NCI-H2081 (cell line): Measurements from ENCODE around the gene FAM114A2.
"Not testable (repeated sequence)": the region's sequence is repeated elsewhere in the genome, so short reads cannot be mapped to it uniquely, and the experiment has no call there.

Source experiments
- DNase-seq, 2 experiments: peaks; one replicate each; lab custom pipeline; 2025; lab: John Stamatoyannopoulos, UW

FAM114A2 gene

DNA sequence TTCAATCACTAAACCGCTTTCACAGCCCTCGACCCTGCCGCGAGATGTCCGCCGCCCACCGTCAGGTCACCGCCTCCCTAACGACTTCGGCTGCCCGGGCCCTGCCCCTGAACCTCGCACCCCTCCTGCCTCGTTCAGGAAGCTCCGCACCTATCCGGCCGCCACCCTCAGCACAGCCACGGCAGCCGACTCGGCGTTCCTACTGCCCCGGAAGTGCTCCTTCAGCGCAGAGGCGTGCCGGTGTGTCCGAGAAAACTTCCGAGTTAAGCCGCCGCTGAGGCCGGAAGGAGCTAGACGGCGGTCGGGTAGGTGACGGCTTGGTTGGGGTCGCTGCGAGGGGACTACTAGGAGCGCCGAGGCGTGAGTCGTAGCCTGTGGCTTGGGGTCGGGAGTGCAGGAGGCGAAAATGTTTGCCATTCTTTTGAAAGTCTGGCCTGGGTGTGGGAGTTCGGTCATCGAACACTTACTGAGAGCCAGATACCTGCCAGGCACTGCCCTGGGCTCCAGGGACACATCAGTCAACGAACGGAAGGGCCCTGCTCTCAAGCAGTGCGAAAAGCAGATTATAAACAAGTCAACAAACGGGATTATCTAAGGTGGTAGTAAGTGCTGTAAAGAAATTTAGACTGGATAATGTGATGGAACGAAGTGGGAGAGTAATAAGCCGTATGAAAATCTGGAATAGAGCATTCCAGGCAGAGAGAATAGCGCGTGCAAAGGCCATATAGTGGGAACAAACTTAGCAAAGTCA, at the start of gene FAM114A2, which contains the start of gene MFAP3:
FAM114A2 (minus strand) TSS at position 204 of the 751 bp plus-strand sequence. CDS start 3,957 bp downstream, outside the sequence.
MFAP3 (plus strand) TSS at position 261 of the 751 bp plus-strand sequence. CDS start 10,756 bp downstream, outside the sequence.
- peak; percentile 88 to 92 for DNase-seq

DNA sequence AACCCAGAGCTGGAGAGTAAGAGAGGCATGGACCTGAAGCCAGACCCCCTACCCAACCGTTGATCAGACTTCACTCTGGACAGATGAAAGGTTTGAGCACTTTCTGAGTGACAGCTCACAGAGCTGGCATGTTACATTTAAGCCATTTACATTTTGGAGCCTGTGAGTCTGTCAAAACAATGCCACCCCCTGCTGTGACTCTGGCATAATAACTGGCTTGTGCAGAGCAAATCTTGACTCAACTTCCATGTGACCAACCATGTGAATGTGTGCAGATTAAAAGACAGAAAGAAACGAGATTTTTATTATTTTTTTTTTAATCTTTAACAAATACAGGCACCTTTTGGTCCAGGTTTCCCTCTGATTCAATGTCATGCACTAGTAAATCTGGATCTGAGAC, 48.5 kb upstream of the FAM114A2 start:
- DNase-seq, result peak; percentile 41 to 79

DNA sequence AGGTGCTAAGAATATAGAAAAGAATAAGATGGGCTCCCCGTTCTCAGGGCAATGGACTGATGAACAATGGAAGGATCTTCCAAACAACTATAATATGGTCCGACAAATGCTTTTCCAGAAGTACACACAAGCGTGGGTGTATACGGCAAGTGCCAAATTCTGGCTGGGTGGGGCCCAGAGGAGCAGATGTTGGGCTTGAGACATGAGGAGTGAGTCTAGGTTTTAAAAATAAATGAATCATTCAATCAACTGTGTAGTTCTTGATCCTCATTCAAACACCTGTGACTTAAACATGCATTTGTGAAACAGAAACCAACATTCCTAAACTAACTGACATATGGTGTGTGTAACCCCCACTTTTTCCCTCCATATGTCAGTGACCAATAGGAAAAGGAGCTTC, 47.9 kb upstream of the FAM114A2 start:
- no peak for DNase-seq

DNA sequence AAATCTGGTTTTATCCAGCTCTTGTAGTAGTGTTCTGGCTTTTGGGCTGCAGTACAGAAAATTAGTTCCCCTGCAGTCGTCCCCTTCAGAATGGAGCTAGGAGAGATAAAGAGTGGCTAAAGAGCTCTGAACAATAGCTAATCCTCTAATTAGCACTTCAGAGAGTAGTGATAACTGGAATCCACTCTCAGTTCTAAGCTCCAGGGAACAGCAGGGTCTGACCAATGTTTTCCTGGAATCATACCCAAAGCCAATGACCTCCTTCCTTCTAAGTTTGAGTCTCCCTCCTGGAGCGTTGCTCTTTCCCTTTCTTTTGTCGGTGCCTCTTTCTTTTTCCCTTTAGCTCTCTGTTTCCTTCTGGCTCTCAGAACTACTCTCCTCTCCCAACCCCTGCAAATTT, 47.4 kb upstream of the FAM114A2 start:
- no peak for DNase-seq

DNA sequence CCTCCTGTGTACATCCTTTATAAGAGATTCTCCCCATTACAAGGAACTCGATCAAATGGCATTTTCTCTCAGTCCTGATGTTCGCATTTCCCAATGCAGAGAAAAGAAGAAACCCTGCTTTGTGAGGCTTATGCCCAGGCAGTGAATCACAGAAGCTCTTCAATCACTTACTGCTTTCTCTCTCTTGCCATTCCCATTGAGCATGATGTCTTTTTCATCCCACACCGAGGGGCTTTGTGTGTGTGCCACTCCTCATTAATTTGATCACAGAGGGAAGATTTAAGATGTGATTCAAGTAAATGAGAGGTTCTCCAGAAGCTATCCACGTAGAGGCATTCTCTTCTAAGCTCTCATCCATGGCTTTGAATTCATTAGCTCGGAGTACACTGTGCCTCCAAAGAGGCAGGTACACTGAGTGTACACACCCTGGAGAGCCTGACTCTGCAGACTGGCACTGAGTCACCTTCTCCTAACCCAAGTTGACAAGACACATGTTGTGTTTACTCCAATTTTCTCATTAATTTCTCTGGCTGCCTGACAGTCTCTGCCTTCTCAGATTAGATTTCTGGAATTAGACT, 45.4 kb upstream of the FAM114A2 start:
- no peak for DNase-seq

DNA sequence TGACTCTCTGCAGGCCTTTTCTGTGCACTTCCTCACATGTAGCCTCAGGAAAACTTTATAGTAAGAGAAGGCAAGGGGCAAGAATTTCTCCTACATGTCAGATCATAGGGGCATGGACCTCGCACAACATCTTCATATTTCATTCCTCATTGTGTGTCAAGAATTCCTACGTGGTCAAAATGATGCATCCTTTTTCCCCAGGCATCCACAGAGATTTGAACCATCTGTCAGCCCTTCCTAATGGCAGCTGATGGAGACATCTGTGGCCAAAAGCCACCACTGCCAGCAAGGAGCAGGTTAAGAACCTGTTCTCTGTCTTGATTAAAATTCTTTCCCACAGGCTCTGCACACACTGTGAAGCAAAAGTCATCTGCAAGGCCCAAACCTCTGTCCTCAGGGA, 42.5 kb upstream of the FAM114A2 start:
- no peak for DNase-seq

DNA sequence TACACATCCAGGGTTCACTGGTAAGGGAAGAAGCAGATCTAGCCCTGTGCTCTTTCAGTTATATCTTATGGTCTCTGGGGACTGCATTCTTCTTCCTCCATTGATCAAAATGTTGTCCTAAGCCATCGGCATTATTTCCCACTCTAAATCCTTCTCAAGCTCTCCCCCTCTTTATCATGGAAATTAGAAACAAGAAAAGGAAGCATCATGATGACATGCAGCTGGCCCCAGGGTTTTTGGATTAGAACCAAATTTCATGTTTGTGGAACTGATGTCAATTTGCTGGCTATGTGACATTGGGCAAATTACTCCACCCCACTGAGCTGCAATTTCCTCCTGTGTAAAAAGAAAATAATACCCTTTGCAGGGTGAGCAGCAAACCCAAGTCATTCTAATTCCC, 39.6 kb upstream of the FAM114A2 start:
- peak; percentile 93 to 96 for DNase-seq

DNA sequence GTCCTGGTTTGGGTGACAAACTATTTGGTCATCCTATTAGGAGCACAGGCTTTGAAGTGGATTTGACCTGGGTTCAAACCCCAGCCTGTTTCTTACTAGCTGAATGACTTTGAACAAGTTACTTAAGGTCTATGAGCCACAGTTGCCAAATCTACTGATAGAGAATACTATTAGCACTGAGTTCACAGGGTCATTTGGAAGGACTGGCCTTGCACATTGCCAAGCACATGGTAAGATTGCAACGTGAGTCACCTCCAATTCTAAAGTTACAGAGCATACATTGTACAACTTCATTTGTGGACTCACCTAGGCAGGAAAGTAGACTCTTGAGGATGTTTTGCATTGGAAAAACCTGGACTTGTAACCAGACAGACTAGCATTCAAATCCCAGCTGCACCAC, 39.0 kb upstream of the FAM114A2 start:
- no peak for DNase-seq

DNA sequence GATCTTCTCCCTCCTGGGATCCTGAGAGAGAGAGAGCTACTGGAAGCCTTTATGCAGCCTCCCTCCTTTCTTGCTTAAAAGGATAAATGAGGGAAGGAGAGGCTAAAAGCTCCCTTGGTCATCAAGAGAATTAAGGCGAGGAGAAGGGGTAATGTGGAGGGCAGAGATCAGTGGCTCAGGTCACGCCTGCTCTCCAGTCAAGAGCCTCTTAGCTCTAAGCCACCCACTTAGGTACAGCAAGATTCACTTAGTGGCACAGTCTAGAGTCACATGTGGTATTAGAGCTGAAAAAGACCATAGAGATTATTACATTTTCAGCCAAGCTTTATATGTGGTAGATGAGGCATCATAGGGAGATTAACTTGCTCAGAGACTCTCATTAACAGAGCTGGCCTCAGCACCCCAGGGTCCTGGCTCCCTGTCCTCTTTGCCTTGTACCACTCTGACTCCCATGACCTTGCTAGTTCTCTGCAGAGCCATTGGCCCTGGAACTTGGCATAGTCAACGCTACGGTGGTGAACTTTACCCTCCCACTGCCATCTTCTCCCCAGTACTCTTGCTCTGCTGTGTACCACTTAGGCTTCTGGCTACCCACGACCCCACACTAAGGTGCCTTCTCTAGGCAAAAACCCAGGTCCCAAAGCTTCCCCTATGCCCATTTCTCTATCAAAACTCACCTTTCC, 37.7 kb upstream of the FAM114A2 start:
- DNase-seq, result no peak

DNA sequence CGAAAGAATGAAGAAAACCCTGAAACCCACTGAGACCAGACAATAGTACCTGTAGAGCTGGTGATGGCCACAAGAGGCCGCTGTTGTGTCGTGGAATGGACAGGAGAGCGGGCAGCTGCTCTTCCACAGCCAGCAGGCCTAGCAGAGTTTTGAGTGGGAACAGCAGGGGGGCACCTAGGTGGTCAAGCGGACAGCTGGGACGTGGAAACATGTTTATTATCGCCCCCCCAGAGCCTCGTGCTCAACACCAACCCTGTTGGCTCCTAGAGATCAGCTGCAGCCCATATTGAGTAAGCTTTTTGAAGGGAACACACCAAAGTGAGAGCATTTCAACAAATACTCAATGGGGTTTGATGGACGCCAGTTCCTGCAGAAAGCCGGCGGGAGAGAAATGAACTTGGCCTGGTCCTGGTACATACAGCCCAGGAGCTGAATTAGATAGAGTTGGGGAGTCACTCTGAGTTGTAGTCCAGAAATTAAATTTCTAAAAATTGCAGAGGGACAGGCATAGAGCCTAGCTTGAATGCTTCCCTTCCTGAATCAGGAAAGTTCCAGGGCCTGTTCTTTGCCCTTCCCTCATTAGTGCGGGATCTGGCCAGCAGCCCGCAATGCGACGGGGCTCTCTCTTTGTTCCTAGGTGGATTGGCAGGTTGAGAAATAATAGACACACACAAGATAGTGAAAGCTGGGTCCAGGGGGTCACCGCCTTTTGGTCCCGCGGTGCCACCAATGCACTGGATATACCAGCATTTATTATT, 33.9 kb upstream of the FAM114A2 start:
- DNase-seq, result peak; percentile 66 to 70

DNA sequence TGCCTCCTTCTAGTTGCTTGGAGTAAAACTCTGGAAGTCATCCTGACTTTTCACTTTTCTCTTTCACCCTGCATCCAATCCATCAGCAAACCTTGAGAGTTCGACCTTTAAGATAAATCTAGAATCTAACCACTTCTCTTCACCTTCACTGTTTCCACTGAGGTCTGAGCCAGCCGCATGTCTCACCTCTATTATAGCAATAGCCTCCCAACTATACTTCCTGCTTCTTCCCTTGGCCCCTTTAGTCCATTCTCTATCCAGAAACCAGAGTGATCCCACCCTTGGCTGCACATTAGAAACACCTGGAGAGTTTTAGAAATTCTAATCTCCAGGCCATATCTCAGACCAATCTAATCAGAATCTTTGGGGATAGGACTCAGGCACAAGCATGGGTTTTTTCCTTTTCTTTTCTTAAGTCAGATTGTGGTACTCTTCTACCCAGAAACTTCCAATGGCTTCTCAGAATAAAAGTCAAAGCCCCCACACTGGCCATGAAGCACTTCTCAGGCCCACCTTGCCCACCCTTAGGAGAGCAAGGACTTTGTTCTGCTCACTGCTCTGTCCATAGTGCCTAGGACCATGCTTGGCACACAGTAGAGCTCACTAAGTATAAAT, 33.2 kb upstream of the FAM114A2 start:
- no peak for DNase-seq

DNA sequence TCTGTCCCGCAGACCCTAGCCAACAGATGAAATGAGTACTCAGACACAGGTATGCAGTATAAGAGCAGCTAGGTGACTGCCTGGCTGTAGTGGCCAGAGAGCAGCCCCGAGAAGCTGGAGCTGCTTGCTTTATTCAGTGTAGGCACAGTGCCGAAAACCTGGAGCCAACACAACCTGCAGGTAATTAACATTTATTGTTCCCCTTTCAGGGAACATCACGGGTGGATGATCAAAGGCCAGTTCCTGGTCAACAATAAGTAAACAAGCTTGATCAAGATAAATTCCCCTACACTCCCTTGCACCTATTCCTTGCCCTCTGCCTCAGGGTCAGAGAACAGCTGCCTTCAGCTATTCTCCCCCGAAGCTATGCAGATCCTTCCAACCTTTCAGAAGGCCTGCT, 31.1 kb upstream of the FAM114A2 start:
- DNase-seq, result not testable (repeated sequence)

DNA sequence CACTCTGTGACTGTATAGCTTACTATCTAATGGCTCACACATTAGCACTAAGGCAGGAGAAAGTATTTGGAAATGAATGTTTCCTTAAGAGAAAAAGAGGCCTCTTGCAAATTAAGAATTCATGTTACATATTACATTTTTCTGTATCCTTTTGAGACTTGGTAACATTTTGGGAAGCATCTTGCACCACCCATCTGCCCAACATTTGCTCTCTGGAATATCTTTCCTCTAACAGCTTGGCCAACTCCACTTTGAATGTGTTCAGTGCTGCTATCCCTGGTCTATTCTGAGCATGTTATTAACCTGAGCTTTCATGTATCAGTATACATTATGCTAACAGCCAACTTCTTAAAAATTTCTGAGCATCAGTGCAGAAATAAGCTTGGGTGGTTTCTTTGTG, 27.3 kb upstream of the FAM114A2 start:
- DNase-seq, result no peak

DNA sequence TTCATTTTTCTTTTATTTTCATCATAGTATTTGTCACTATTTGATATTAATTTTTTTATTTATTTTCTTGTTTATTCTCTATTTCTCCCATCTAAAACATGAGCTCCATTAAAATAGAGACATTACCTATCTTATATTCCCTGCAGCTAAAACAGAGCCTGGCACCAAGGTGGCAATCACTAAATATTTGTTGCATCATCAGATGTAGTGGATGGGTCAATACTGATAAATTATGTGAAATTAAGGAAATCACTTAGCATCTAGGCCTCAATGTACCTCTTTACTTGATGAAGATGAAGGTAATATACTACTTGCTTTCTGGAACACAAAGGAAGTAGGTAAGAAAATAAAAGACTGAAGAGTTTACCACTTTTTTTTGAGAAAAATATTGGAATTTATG, 24.7 kb upstream of the FAM114A2 start:
- no peak for DNase-seq

DNA sequence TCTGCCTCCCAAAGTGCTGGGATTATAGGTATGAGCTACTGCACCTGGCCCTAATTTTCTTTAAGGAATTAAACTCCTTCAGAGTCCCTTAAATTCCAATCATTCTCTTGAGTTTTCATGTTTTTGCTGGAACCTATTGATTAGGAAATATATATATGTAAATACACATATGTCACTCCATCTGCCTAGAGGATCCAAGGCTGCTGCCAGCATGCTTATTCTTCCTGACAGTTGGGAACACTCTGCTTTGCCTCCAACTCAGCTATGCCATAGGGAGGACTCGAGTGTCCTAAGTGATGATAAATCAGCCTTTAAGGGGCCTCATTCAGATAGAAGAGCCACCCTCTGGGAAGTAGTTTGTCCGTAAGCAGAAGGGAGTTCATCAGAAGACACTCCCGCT, 21.9 kb upstream of the FAM114A2 start:
- no peak for DNase-seq

DNA sequence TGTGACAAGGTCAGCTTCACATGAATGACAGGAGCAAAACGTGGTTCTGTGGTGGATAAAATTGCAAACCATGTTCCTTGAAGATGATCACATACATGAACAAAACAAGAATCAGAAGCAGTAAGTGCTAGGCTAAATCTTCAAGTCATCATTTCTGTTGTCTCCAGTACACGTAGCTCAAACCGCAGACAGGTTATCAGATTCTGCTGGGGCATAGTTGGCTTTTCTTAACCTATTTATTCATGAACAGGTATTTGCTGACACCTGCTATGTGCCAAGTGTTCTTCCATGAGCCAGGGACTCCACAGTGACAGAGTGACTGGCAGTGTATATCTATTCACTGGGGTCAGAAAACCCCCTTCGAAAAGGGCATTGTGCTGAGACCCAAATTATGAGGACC, 20.9 kb upstream of the FAM114A2 start:
- no peak for DNase-seq

DNA sequence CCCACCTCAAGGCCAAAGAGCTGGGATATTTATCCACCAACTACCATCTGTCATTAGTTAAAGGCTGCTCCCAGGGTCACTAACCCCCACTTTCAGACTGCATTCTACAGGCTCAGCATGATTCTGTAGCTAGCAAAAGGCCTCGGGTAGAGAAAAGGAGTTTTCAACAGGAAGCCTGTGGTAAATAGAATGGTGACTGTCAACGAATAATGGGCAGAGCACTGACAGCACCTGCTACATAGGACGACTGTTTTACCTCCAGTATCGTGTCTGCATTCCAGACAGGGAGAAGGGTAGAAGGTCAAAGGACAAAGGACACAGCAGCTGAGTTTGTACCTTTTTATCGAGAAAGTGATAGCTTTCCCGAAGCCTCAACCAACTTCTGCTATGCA, 20.3 kb upstream of the FAM114A2 start:
- DNase-seq, result no peak

DNA sequence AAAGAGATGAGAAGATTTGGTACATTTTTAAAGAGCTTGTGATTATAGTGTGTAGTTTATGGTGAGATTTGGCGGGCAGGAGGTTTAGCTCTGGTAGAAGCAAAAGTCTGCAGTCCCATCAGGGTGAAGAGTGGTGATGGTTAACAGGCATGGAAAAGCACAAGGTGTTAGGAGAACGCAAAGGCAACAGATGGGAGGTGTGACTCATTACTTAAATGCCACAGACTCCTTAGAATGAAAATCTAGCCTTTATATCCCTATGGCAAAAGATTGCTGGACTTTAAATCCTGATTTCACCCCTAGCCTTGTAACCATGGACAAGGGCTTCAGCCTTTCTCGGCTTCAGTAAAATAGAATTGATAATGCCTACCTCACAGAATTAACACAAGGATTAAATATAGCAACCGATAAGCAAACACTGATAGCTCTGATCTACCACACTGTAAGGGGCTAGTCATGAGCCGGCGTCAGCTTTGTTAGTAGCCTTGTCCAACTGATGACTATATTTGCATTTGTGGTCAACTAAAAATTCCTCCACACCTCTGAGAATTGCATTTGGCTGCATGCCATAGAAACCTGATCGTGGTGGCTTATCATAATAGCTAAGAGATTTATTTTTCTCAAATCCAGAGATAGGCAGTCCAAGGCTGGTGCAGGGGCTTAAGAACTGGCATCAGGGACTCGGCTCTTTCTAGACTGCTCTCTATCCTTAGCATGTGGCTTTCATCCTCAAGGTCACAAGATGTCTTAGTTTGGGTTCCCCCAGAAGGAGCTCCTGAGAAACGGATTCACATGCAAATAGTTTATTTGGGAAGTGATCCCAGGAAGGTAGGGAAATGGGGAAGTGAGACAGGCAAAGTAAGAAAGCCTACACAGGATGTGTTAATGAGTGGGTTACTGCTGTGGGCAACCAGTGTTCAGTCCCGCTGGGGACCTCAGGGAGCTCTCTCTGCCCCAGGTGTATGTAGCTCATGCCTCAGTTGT, 19.6 kb upstream of the FAM114A2 start:
- DNase-seq, result no peak

DNA sequence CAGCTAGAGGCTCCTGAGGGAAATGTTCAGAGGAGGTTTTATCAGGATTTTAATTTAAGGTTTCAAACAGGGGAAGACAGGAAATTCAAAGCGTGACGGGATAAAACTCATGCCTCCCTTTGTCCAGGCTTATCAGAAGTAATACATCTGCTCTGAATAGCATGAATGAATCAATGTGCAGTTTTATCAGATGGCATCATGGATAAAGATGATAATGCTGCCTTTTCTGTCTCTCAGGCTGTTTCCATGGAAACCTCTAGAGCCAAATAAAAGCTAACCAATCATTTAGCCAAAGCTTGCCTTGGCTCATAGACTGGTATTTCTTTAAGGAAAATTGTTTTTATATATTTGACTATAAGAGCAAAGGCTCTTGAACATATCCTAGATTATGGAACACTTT, 16.5 kb upstream of the FAM114A2 start:
- peak in 1 of 2 experiments; percentile 9 for DNase-seq

DNA sequence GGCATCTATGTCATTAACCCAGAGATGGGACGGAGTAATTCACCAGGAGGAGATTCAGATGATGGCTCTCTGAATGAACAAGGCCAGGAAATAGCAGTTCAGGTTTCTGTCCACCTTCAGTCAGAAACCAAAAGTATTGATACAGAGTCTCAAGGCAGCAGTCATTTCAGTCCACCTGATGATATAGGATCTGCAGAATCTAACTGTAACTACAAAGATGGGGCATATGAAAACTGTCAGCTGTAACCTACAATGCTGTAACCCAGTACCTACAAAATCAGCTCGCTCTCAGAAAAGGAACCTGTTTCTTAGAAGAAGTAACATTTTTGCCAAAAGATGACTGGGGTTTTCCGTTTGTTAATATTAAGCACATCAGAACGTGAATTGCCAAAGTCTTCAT, 14.8 kb upstream of the FAM114A2 start:
- no peak for DNase-seq

DNA sequence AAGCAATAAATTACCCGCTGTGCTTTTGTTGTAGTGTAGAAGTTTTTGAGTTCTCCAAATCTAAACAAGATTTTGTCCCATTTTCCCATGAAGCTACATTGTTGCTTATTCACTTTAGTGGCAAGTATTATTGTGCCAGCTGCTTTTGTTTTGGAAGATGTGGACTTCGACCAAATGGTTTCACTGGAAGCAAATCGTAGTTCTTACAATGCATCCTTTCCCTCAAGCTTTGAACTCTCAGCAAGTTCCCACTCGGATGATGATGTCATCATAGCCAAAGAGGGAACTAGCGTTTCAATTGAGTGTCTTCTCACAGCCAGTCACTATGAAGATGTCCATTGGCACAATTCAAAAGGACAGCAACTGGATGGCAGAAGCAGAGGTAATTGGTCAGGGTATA, 10.9 kb upstream of the FAM114A2 start:
- no peak for DNase-seq
